PC-9 (cell line): ENCODE measurements around the gene NATD1. TPM values are rescaled to one million over a fixed set of nuclear protein-coding genes. Genes with fewer than 3 reads are reported as not detected.

Experiments
- BruUV-seq: library from RNA; stranded (reverse); fragments of 400-500 nt; replicated peaks from 2 replicates; lab custom pipeline; 2021; lab: Mats Ljungman, UMichigan
- CTCF ChIA-PET: fragments of 300-600 bp; sonication (Branson Sonifier 250); formaldehyde crosslinking; loops from one replicate; lab custom pipeline; 2022; ENCODE audit warnings: antibody characterized with exemption; lab: Charles Lee
- POLR2A ChIA-PET: fragments of 300-600 bp; sonication (Branson Sonifier 250); formaldehyde crosslinking; loops from one replicate; lab custom pipeline; 2022; ENCODE audit warnings: antibody characterized with exemption; ENCODE audit not compliant: unreplicated experiment; lab: Charles Lee
- DNase-seq, 2 experiments: peaks; one replicate each; pipeline versions ENCODE4 v3.0.0 to v3.0.0-alpha.2; 2015 to 2022; ENCODE audit warnings: mixed read lengths in 1 of 2
- H2AFZ ChIP-seq: fragments of 200-600 bp; sonication (generic); 2 replicates; pipeline ENCODE4 v1.8.1; 2017; ENCODE audit warnings: antibody characterized with exemption
- H3F3A ChIP-seq: fragments of 200-600 bp; sonication (generic); 2 replicates; pipeline ENCODE4 v1.8.1; 2017; ENCODE audit warnings: antibody characterized with exemption, mild to moderate bottlenecking, low read depth; ENCODE audit not compliant: insufficient read depth
- H3K27ac ChIP-seq: fragments of 200-600 bp; sonication (generic); 2 replicates; pipeline ENCODE4 v1.6.1; 2016; ENCODE audit warnings: mixed run types
- H3K27me3 ChIP-seq: fragments of 200-600 bp; sonication (generic); 2 replicates; pipeline ENCODE4 v1.6.1; 2016; ENCODE audit warnings: low read depth, mixed run types; ENCODE audit not compliant: insufficient read depth
- H3K36me3 ChIP-seq: fragments of 200-600 bp; sonication (generic); 2 replicates; pipeline ENCODE4 v1.6.1; 2016; ENCODE audit warnings: low read depth, mixed run types
- H3K4me1 ChIP-seq: fragments of 200-600 bp; sonication (generic); replicated peaks from 2 replicates; pipeline ENCODE4 v1.6.1; 2016; ENCODE audit warnings: mixed run types; ENCODE audit not compliant: insufficient read depth
- H3K4me2 ChIP-seq: fragments of 200-600 bp; sonication (generic); 2 replicates; pipeline ENCODE4 v1.6.1; 2017; ENCODE audit warnings: mixed run types
- H3K4me3 ChIP-seq: fragments of 200-600 bp; sonication (generic); 2 replicates; pipeline ENCODE4 v1.6.1; 2016; ENCODE audit warnings: mixed run types
- H3K79me2 ChIP-seq: fragments of 200-600 bp; sonication (generic); 2 replicates; pipeline ENCODE4 v1.6.1; 2017; ENCODE audit warnings: low read depth, mixed run types
- H3K9me2 ChIP-seq: fragments of 200-600 bp; sonication (generic); 2 replicates; pipeline ENCODE4 v1.8.1; 2017; ENCODE audit warnings: mild to moderate bottlenecking; ENCODE audit not compliant: insufficient read depth
- H3K9me3 ChIP-seq: fragments of 200-600 bp; sonication (generic); 2 replicates; pipeline ENCODE4 v1.8.1; 2016; ENCODE audit warnings: low read depth; ENCODE audit not compliant: insufficient read depth
- H4K20me1 ChIP-seq: fragments of 200-600 bp; sonication (generic); 2 replicates; pipeline ENCODE4 v1.8.1; 2017; ENCODE audit not compliant: insufficient read depth
- CTCF ChIP-seq: fragments of 200-600 bp; sonication (generic); conservative IDR thresholded peaks from 2 replicates; pipeline ENCODE4 v1.6.1; 2017; ENCODE audit warnings: mixed run types, antibody characterized with exemption, mild to moderate bottlenecking, moderate library complexity
- EZH2 ChIP-seq: fragments of 200-600 bp; sonication (generic); IDR thresholded peaks from 2 replicates; pipeline ENCODE4 v1.8.0; 2017; ENCODE audit warnings: antibody characterized with exemption, low read depth
- intact Hi-C: fragments of 100-400 bp; cut with micrococcal nuclease; formaldehyde crosslinking; loops from one replicate; pipeline ENCODE4 v1.10.0; 2022; ENCODE audit not compliant: unreplicated experiment
- total RNA-seq: library from RNA; stranded (reverse); gene quantifications from 2 replicates; pipeline ENCODE4 v1.2.3, GENCODE V29; 2021

The NATD1 gene
- total RNA-seq, 1 experiment from 2014 or later: 5.4 TPM

GRCh38 chr17:21298056-21298982, 45.1 kb upstream of the NATD1 start:
- H3K4me2 ChIP-seq: no peak overlapping the region
- no peak overlapping the region for H3K27ac ChIP-seq
- no peaks in the 10 kb centered on the region for H3K4me1 ChIP-seq
- no peak for TF ChIP-seq EZH2
- peaks cover 63% of the 10 kb centered on the region for H4K20me1 ChIP-seq
- peaks cover 31% of the 10 kb centered on the region for H3K79me2 ChIP-seq
- CTCF ChIA-PET: no interaction called here
- no peaks in the 10 kb centered on the region for H3K36me3 ChIP-seq
- intact Hi-C loops: no loop called here
- H2AFZ ChIP-seq: no peak overlapping the region
- no TSS peak for BruUV-seq
- POLR2A ChIA-PET: no interaction called here
- H3F3A ChIP-seq: no peaks in the 10 kb centered on the region
- H3K9me2 ChIP-seq: no peaks in the 10 kb centered on the region
- H3K9me3 ChIP-seq: no peaks in the 10 kb centered on the region
- H3K4me3 ChIP-seq: no peak overlapping the region
- peaks cover 1% of the 10 kb centered on the region; the same call in 1 of the 2 replicates for H3K27me3 ChIP-seq
- DNase-seq: no peak

- Histone ChIP-seq H4K20me1 (peaks cover 70% of the 10 kb centered on the region), H3K79me2 (peaks cover 38% of the 10 kb centered on the region), H3K4me3 (no peak overlapping the region), H3K9me3 (no peaks in the 10 kb centered on the region), H3K36me3 (no peaks in the 10 kb centered on the region), H3K27me3 (no peaks in the 10 kb centered on the region), H3F3A (no peaks in the 10 kb centered on the region), H3K27ac (no peak overlapping the region), H3K4me2 (no peak overlapping the region), H3K4me1 (no peaks in the 10 kb centered on the region), H2AFZ (no peak overlapping the region), H3K9me2 (no peaks in the 10 kb centered on the region)
- DNase-seq: no peak
- intact Hi-C loops: no loop called here
- POLR2A ChIA-PET: no interaction called here
- TF ChIP-seq CTCF (no peak), EZH2 (no peak)
- BruUV-seq: no TSS peak
- CTCF ChIA-PET: no interaction called here
Observed at GRCh38 chr17:21297597-21297996, 44.4 kb upstream of the NATD1 start.

- CTCF ChIA-PET: no interaction called here
- Histone ChIP-seq H3K79me2 (peaks cover 43% of the 10 kb centered on the region), H3K4me3 (no peak overlapping the region), H3K27me3 (no peaks in the 10 kb centered on the region), H3K9me2 (no peaks in the 10 kb centered on the region), H2AFZ (no peak overlapping the region), H3K9me3 (no peaks in the 10 kb centered on the region), H3K27ac (no peak overlapping the region), H3K4me1 (no peaks in the 10 kb centered on the region), H4K20me1 (peaks cover 74% of the 10 kb centered on the region), H3F3A (no peaks in the 10 kb centered on the region), H3K36me3 (no peaks in the 10 kb centered on the region), H3K4me2 (no peak overlapping the region)
- no peak for DNase-seq
- no peak for TF ChIP-seq EZH2
- TF ChIP-seq CTCF: no peak
- intact Hi-C loops: no loop called here
- BruUV-seq: no TSS peak
- POLR2A ChIA-PET: no interaction called here
Observed at GRCh38 chr17:21297026-21297520, 43.9 kb upstream of the NATD1 start.
